ENCODE data around the gene CA11.

DNA sequence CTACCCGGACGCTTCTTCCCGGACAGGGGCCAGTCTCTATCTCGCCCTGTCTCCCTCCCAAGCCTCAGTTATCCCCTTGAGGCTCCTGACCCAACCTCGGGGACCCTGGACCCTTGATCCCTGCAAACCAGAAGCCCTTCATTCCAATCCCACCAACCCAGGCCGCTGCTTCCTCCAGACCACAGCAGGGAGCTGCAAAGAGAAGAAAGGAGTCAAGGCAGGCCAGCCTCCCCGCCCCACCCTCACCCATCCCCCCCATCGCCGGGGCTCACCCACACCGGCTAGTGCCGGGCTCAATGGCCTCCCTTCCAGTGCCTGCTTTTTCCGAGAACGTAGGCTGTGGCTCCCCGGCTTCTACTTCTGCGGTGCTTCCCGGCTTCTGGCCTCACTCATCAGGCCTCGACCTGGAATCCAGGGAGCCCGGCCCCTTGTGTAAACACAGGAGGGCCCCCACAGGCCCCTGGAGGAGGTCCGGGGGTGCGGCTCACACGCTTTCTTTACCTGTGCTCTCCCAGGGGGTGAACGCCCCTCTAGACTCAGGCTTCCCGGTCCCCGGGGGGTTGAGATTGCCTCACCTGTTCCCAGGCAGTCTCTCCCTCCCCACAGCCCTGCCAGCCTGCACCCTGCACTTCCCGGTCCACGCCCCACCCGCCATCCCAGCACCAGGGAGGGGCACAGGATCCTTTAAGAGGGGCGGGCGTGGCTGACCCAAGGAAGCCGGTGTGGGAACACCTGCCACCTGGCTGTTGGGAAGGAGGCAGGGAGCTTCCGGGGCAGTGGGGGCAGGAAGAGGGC is 31.4 kb downstream of the CA11 start, which contains the start of gene FAM83E:
- TF ChIP-seq, protein P1, sequence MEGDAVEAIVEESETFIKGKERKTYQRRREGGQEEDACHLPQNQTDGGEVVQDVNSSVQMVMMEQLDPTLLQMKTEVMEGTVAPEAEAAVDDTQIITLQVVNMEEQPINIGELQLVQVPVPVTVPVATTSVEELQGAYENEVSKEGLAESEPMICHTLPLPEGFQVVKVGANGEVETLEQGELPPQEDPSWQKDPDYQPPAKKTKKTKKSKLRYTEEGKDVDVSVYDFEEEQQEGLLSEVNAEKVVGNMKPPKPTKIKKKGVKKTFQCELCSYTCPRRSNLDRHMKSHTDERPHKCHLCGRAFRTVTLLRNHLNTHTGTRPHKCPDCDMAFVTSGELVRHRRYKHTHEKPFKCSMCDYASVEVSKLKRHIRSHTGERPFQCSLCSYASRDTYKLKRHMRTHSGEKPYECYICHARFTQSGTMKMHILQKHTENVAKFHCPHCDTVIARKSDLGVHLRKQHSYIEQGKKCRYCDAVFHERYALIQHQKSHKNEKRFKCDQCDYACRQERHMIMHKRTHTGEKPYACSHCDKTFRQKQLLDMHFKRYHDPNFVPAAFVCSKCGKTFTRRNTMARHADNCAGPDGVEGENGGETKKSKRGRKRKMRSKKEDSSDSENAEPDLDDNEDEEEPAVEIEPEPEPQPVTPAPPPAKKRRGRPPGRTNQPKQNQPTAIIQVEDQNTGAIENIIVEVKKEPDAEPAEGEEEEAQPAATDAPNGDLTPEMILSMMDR (conservative IDR thresholded peaks at IDR 0.05 in 1 of 2, IDR thresholded peaks at IDR 0.05 in 1 of 2; ENCODE audit: low read depth in 1 of 2, low read length in 2 of 2), result no peak
- TF ChIP-seq EZH2 (IDR thresholded peaks at IDR 0.05; ENCODE audit: low read length, missing control alignments), result no peak
